ENCODE results near the gene SDK1.

DNA sequence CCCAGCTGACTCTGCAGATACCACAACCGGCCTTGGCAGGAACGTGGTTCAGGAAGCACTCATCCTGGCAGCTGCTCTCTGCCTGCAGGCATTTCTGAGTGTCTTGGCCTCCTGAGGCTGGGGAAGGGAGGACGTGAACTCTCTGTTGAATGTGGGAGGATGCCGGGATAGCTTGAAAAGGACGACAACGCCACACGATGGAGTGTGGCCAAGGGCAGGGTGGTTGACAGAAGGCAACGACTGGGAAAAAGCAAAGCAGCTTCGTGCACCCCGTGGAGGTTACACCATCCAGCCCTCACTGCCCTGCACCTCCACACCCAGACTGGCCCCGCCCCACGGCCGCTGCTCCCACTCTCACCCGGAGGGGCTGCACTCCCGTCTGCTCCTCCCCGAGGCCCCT lies 915.0 kb downstream of the SDK1 start:
- TF ChIP-seq CTCF (conservative IDR thresholded peaks at IDR 0.05) (no peak), ZFX (IDR thresholded peaks at IDR 0.05) (no peak)
